Esophagus muscularis mucosa (tissue), 3 donors: ENCODE data around the gene NPRL2.

Experiments
- POLR2A ChIP-seq: fragments of 450-650 bp; IDR thresholded peaks from one replicate; pipeline ENCODE4 v1.6.1; 2017; ENCODE audit warnings: antibody characterized with exemption, moderate library complexity, mild to moderate bottlenecking, low read depth
- TF ChIP-seq, protein P1 (sequence below), 3 experiments: fragments of 200-600 bp in 2 of 3; fragments of 450-650 bp in 1 of 3; sonication (generic) in 2 of 3; IDR thresholded peaks; one replicate each; pipeline ENCODE4 v1.5.1; 2017 to 2019; ENCODE audit warnings: antibody characterized with exemption in 3 of 3, mild to moderate bottlenecking in 2 of 3, moderate library complexity in 1 of 3

DNA sequence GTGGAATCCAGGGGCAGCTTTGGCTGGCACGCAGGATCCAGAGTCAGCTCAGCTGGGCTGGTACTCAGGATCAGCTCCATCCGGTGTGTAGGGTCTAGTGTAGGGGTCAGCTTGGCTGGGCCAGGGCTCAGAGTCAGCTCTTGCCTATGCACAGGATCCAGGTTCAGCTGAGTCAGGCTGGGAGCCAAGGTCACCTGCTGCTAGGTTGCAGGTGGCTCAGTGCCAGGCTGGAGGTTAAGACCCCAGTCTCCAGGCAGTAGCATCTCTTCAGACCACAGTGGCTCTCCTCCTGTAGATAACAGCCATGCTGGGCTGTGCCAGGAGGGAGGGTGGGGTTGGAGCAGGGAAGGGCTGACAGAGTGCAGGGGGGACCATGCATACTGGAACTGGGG lies 53.2 kb downstream of the NPRL2 start:
- TF ChIP-seq POLR2A = no peak
- TF ChIP-seq, protein P1, sequence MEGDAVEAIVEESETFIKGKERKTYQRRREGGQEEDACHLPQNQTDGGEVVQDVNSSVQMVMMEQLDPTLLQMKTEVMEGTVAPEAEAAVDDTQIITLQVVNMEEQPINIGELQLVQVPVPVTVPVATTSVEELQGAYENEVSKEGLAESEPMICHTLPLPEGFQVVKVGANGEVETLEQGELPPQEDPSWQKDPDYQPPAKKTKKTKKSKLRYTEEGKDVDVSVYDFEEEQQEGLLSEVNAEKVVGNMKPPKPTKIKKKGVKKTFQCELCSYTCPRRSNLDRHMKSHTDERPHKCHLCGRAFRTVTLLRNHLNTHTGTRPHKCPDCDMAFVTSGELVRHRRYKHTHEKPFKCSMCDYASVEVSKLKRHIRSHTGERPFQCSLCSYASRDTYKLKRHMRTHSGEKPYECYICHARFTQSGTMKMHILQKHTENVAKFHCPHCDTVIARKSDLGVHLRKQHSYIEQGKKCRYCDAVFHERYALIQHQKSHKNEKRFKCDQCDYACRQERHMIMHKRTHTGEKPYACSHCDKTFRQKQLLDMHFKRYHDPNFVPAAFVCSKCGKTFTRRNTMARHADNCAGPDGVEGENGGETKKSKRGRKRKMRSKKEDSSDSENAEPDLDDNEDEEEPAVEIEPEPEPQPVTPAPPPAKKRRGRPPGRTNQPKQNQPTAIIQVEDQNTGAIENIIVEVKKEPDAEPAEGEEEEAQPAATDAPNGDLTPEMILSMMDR (IDR thresholded peaks at IDR 0.05) = no peak
